Measurements from ENCODE around the gene OR52B6.
"Not testable (repeated sequence)": the region's sequence is repeated elsewhere in the genome, so short reads cannot be mapped to it uniquely, and the experiment has no call there.

OR52B6 gene

GRCh38 chr11:5580577-5580976 lies at the start of gene OR52B6:
OR52B6 (plus strand) TSS chr11:5580877; CDS start chr11:5580877, 0 bp downstream.
- DNase-seq (ENCODE audit: low read depth), result no peak

- no peak for DNase-seq (ENCODE audit: low read depth)
Observed at GRCh38 chr11:5531053-5531831, 49.4 kb upstream of the OR52B6 start.

- DNase-seq (ENCODE audit: low read depth), result no peak
Observed at GRCh38 chr11:5534046-5534445, 46.6 kb upstream of the OR52B6 start.

- DNase-seq (ENCODE audit: low read depth), result no peak
Observed at GRCh38 chr11:5536482-5536881, 44.2 kb upstream of the OR52B6 start.

- DNase-seq (ENCODE audit: low read depth), result no peak
Observed at GRCh38 chr11:5541427-5541826, 39.2 kb upstream of the OR52B6 start.

- DNase-seq (ENCODE audit: low read depth), result no peak
Observed at GRCh38 chr11:5546457-5546856, 34.2 kb upstream of the OR52B6 start.

- no peak for DNase-seq (ENCODE audit: low read depth)
Observed at GRCh38 chr11:5547982-5548381, 32.7 kb upstream of the OR52B6 start.

GRCh38 chr11:5548440-5548839 lies 32.2 kb upstream of the OR52B6 start, which contains the start of gene OR52H1:
OR52H1 (minus strand) TSS chr11:5548540; CDS start chr11:5545505, 3,035 bp downstream.
- no peak for DNase-seq (ENCODE audit: low read depth)

- DNase-seq (ENCODE audit: low read depth), result no peak
Observed at GRCh38 chr11:5550440-5551095, 30.1 kb upstream of the OR52B6 start.

- DNase-seq (ENCODE audit: low read depth), result no peak
Observed at GRCh38 chr11:5553343-5553742, 27.3 kb upstream of the OR52B6 start.

GRCh38 chr11:5556596-5557188 lies 24.0 kb upstream of the OR52B6 start:
- DNase-seq (ENCODE audit: low read depth), result no peak

- no peak for DNase-seq (ENCODE audit: low read depth)
Observed at GRCh38 chr11:5557751-5558150, 22.9 kb upstream of the OR52B6 start.

- no peak for DNase-seq (ENCODE audit: low read depth)
Observed at GRCh38 chr11:5564259-5565019, 16.2 kb upstream of the OR52B6 start.

- no peak for DNase-seq (ENCODE audit: low read depth)
Observed at GRCh38 chr11:5574654-5575053, 6.0 kb upstream of the OR52B6 start.

GRCh38 chr11:5575152-5575551 lies 5.5 kb upstream of the OR52B6 start:
- no peak for DNase-seq (ENCODE audit: low read depth)

- no peak for DNase-seq (ENCODE audit: low read depth)
Observed at GRCh38 chr11:5577101-5577500, 3.6 kb upstream of the OR52B6 start.

- DNase-seq (ENCODE audit: low read depth), result no peak
Observed at GRCh38 chr11:5581014-5581413, 337 bp downstream of the OR52B6 start.

- not testable (repeated sequence) for DNase-seq (ENCODE audit: low read depth)
Observed at GRCh38 chr11:5584458-5584857, 3.8 kb downstream of the OR52B6 start.

- not testable (repeated sequence) for DNase-seq (ENCODE audit: low read depth)
Observed at GRCh38 chr11:5589906-5590305, 9.2 kb downstream of the OR52B6 start.

GRCh38 chr11:5591613-5592012 lies 10.9 kb downstream of the OR52B6 start:
- no peak for DNase-seq (ENCODE audit: low read depth)

- DNase-seq (ENCODE audit: low read depth), result no peak
Observed at GRCh38 chr11:5592615-5593014, 11.9 kb downstream of the OR52B6 start.

- no peak for DNase-seq (ENCODE audit: low read depth)
Observed at GRCh38 chr11:5593146-5593545, 12.5 kb downstream of the OR52B6 start.
